D341Med (cell line): ENCODE measurements around the gene CACNB4.
A peak's percentile ranks its signal among the peaks of the same experiment; 100 is the strongest.

Experiments used
- DNase-seq: peaks from one replicate; pipeline ENCODE4 v3.0.0; 2012; ENCODE audit warnings: low spot score

The CACNB4 gene

GRCh38 chr2:151974988-151975387, 123.9 kb downstream of the CACNB4 start:
- no peak for DNase-seq

GRCh38 chr2:151973901-151974199, 125.0 kb downstream of the CACNB4 start:
- DNase-seq: no peak

- no peak for DNase-seq
Observed at GRCh38 chr2:151973013-151973900, 125.6 kb downstream of the CACNB4 start.

GRCh38 chr2:151972241-151973012, 126.4 kb downstream of the CACNB4 start:
- DNase-seq: no peak

GRCh38 chr2:151971301-151972051, 127.4 kb downstream of the CACNB4 start:
- DNase-seq: no peak

GRCh38 chr2:151968770-151969470, 129.9 kb downstream of the CACNB4 start:
- DNase-seq: no peak

- DNase-seq: no peak
Observed at GRCh38 chr2:151967829-151968722, 130.8 kb downstream of the CACNB4 start.

- DNase-seq: no peak
Observed at GRCh38 chr2:151965884-151966283, 133.0 kb downstream of the CACNB4 start.

- DNase-seq: no peak
Observed at GRCh38 chr2:151961558-151961957, 137.3 kb downstream of the CACNB4 start.

GRCh38 chr2:151959238-151959637, 139.6 kb downstream of the CACNB4 start:
- no peak for DNase-seq

- no peak for DNase-seq
Observed at GRCh38 chr2:151953467-151953866, 145.4 kb downstream of the CACNB4 start.

GRCh38 chr2:151952691-151953456, 146.0 kb downstream of the CACNB4 start:
- DNase-seq: no peak

GRCh38 chr2:151947813-151948165, 151.1 kb downstream of the CACNB4 start:
- DNase-seq: no peak

- DNase-seq: peak; percentile 28
Observed at GRCh38 chr2:151946899-151947812, 151.7 kb downstream of the CACNB4 start.

GRCh38 chr2:151946250-151946884, 152.5 kb downstream of the CACNB4 start:
- DNase-seq: no peak

GRCh38 chr2:151945602-151946001, 153.2 kb downstream of the CACNB4 start:
- no peak for DNase-seq

GRCh38 chr2:151945186-151945585, 153.7 kb downstream of the CACNB4 start:
- no peak for DNase-seq

GRCh38 chr2:151943461-151943860, 155.4 kb downstream of the CACNB4 start:
- no peak for DNase-seq
